T-helper 9 cell (primary cell): ENCODE measurements around the gene SATB2.

ENCODE experiments used
- DNase-seq: peaks from one replicate; pipeline ENCODE4 v3.0.0-alpha.2; 2020
- total RNA-seq, 2 donors: gene quantifications; one replicate each; lab custom pipeline; 2026; lab: John Stamatoyannopoulos, UW

The SATB2 gene
- 0 reads per million in 2 donors for total RNA-seq

DNA sequence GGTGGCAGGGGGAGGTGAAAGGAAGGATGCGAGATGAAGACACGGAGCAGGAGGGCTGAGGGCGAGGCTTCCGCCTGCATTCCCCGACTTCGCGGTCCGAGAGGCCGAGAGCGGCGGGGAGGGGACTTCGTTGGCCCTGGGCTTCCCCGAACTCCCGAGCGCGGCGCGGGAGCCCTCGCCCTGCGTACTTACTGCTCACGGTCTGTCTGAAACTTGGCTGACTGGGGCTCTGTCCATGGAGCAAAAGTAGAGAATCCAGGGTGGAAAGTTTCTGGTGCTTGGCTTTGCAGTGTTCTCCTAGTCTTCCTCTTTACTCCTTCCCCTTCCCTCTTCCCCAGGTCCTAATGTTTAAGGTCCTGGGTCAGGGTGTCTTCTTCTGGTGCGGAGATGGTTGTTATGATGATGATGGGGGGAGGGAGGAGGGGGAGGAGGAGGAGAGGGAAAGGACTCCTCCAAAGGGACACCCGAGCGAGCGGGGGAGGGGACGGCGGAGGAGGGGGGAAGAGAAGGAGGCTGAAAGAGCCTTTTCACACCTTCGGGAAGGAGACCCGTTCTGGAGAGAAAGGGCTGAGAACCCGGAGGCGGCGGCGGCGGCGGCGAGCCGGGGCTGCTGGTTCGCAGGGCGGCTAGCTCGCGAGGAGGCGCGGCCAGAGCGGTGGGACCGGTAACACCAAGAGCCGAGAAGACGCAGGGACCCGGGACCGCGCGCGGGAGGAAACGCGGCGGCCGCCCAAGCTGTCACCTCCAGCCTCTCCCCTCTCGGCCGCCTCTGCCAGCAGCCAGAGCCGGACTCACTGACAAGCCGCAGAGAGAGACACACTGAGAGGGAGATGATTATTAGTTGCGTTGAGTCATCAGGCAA is at the start of gene SATB2:
Gene SATB2 (minus strand): TSS at position 793 of the 862 bp plus-strand sequence. CDS start 1,902 bp downstream, outside the sequence.
- no peak for DNase-seq

DNA sequence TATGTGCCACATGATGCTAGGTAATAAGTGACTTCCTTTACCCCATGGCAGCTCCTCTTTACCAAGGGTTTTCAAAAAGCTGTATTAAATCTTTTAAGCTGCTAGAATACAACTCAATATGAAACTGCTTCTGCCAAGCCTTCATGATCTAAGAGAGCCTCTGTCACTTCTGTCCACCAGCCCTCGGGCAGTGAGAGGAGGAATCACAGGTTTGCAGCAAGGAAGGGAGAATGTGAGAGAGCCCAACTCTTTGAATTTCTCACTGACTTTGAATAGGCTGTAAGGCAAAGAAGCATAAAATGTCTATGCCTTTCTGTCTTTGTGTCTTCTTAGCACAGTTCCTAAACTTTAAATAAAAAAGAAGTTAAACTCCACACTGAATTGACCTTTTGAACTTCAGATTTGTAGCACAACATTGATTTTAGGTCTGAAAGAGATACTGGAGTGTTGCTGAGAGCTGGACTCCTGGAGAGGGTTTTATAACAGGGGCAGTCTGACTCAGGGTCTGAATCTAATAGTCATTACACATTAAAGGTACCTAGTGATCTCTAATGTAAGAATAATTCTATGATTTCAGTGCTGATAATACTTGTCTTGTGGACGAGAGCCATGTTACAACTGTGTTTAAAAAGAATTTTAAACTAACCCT is 48.1 kb upstream of the SATB2 start:
- no peak for DNase-seq

DNA sequence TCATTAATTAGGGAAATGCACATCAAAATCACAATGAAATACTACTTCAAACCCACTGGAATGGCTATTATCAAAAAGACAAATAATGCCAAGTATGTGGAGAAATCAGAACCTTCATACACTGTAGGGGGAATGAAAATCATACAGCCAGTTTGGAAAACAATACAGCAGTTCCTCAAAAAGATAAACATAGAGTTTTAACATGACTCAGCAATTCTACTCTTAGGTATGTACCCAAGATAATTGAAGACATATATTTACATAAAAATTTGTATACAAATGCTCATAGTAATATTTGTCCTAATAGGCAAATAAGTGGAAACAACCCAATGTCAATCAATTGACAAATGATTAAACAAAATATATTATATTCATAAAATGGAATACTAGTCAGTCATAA is 45.4 kb upstream of the SATB2 start:
- no peak for DNase-seq

DNA sequence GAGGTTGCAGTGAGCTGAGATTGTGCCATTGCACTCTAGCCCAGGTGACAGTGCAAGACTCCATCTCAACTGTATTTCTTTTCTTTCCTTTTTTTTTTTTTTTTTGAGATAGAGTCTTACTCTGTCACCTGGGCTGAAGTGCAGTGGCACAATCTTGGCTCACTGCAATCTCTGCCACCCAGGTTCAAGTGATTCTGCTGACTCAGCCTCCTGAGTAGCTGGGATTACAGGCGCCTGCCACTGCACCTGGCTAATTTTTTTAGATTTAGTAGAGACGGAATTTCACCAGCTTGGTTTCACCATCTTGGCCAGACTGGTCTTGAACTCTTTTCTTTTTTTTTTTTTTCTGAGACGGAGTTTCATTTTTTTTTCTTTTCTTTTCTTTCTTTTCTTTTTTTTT is 41.3 kb upstream of the SATB2 start:
- no peak for DNase-seq

DNA sequence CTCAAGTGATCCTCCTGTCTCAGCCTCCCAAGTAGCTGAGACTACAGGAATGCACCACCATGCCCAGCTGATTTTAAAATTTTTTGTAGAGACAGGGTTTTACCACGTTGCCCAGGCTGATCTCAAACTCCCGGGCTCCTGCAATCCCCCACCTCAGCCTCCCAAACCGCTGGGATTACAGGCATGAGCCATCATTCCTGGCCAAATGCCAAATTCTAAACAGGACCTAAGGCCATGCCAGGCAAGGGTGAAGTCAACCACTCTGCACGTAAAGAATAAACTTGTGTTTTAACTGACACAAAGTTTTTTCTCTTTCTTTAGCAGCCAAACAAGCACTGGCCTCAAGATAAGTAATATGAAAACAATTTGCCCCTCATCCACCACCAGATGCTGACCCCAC is 37.4 kb upstream of the SATB2 start:
- no peak for DNase-seq

DNA sequence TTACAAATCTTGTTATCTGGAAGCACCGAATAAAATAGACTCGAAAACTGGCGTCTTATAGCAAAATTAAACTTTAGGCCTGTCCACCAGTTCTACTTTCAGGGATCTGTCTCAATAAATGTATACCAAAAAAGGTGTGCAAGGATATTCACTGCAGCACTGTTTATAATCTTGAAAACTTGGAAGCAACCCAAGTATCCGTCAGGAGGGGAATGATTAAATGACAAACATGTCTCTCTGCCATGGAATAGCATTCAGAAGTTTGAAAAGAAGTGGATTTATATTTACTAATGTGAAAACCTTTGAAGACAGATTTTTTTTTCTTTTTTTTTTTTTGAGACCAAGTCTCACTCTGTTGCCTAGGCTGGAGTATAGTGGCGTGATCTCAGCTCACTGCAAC is 32.3 kb upstream of the SATB2 start:
- DNase-seq = no peak

DNA sequence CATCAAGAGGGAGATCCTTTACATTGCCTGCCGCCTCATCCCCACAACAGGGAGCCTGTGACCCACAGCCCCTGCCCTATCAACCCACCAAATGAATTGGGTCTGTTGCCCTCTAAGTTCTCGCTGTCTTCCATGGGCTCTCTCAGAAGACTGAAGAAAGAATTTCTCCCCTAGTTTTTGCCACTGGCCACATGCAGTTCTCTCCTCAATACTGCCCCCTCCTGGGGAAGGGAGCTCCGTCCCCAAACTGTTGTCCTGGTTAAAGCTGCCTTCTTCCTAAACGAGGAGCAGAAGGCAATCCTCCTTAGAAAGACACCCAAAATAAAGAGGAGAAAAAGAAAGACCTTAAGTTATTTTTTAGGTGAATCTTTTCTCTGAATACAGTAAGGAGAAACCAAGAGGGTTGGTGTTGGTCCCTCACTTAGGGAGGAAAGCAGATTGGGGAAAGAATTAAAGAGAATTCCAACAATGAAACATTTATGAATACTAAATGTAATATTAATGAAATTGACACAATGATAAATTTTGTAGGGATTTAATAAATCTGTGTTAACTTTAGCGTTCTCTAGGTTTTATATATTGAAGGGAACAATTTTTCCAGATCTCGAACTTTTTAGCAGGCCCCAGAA is 31.1 kb upstream of the SATB2 start:
- DNase-seq = peak; percentile 31

DNA sequence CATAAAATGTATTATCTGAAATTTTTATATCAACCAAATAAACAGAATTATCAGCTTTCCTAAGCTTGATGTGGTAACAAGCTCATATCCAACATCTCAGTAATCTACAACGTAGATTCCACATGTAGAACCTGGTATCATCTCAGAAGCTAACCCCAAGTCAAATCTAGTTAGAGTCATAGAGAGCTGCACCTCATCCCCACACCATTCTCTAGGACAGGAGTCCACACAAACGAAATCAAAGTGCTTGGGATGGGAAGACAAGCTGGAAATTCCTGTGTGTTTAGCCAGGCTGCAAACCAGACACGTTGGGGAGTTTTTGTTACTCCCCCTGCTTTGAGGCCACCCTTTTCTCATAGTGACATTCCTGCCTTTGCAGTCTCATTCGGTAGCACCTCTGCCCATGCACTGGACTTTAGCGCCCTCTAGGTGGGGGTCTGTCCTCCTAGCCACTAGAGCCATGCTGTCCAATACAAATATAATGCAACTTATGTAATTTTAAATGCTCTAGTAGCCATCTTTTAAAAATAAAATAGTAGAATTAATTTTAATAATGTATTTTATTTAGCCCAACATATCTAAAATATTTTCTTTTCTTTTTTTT is 28.1 kb upstream of the SATB2 start:
- no peak for DNase-seq

DNA sequence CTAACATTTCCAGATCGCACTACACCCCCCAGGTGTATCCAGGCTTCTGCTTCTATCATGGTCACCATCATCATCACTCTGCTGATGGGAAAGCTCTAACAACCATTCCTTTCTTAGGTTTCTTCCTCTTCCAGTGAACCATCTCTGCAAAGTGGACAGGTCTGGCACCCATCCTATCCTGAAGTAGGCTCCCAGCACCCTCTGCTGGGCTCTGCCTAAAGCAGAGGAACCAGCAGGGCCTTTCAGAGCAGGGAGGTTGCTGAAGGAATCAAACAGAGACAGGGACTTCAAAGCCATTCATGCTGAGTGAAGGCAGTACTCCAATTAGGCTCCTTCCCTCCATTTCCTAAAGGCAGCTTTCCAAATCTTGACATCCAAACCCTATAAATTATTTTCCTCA is 27.2 kb upstream of the SATB2 start:
- DNase-seq = no peak

DNA sequence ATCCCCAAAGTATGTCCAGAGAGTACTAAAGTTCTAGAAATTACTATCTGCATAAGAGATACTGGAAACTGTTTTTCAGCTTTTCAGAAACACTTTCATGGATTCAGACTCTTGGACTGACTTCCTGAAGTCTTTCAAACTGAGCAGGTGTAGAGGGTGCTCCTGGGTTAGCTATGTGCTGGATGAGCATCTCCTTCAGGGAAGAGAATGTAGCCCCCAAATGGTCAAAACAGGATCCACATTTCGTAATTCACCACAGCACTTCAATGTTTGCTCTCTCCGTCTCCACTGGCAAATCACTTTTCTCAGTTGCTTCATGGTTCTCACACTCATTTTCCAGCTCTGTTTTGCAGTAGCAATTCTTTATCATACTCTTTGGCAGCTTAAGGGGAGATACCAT is 23.2 kb upstream of the SATB2 start:
- DNase-seq = no peak

DNA sequence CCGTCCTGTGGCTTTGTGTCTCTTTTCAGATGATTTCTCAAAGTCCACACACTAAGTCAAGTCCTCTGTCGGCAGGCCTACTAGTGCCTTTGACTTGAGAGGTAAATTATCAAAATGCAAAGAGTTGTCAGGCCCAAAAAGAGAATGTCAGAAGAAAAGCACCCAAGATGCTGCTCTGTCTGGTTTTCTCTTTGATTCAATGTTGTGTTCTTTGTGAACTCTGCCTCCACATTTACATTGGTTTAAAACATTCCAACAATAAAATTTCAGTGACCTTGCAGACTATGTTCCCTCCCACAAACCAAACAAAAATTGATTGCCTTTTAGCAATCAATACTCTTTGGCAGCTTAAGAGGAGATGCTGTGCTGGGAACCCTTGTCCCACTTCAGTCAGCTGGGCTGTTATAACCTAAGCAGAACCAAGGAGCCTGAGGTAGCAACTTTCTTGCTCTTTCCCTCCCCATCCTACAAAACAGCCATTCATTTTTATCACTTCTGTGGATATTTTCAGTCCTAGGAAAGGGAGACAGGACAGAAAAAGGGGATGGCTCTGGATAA is 19.6 kb upstream of the SATB2 start:
- no peak for DNase-seq

DNA sequence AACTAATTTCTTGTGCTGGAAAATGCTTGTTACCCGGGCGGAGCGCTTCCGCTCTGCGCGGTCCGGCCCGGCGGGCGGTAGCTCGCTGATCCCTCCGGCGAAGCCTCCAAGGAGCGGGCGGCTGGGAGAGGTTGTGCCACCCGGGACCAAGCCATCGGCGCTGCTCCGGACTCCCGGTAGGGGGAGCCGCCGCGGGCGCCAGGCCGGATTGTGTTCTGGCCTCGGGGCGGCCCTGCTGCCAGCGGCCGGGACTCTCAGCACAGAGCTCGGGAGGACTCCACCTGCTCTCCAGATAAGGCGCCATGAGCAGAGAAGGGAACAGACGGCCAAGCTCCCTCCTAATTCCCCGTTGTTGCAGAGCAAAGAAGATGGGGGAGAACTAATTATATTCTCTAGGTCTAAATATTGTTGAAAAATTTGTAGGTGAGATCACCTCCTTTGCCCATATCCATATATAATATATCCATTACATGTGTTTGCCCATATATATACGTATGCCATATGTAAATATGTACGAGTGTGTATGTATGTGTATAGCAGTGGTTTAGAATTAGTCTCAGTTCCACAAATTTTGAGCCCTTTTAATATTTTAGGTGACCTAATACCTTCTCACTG is 13.8 kb upstream of the SATB2 start:
- DNase-seq = no peak

DNA sequence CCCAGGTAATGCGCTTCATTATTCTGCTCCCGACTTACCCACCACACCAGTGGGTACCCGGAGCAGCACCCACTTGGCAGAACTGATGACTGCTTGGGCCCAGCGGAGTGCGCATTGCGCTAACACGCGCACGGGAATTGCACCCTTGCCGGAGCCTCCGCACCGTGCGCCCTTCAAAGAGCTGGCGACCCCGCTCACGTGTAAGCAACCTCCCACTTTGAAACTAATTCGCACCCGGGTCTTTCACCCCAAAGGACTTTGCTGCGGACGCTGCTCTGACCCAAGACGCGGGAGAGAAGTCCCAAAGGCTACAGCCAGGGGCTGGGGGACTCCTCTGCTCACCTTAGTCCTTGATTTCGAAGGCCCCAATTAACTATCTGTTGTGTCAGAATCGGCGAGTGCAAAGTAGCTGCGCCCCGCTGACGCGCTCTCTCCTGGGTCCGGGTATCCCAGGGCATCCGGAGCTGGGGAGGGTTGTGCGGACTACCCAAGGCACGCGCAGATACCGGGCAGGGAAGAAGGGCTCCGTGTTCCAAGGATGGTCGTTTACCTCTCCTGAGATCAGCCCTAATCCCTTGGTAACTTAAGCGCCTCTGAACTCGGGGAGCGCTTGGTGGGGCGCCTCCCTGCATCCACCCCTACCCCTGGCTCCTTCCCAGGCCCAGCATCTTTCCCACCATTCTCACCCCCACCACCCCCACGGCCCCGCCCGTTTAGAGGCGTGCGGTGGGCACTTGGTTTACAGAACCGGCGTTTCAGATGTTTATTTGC is 13.1 kb upstream of the SATB2 start:
- DNase-seq = no peak

DNA sequence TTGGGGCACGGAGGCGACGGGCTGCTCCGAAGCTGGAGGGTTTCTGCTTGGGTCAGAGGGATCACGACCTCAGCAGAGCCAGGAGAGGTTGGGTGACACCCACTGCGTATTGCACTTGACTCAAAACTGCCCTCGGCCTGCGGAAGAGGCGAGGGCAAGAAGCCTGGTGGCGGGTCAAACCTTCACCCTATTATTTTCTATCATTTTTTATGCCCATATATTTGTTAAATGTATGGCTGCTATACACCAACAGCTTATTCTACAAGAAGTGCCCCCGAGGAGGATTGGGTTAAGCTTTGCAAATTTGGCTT is 12.6 kb upstream of the SATB2 start:
- no peak for DNase-seq

DNA sequence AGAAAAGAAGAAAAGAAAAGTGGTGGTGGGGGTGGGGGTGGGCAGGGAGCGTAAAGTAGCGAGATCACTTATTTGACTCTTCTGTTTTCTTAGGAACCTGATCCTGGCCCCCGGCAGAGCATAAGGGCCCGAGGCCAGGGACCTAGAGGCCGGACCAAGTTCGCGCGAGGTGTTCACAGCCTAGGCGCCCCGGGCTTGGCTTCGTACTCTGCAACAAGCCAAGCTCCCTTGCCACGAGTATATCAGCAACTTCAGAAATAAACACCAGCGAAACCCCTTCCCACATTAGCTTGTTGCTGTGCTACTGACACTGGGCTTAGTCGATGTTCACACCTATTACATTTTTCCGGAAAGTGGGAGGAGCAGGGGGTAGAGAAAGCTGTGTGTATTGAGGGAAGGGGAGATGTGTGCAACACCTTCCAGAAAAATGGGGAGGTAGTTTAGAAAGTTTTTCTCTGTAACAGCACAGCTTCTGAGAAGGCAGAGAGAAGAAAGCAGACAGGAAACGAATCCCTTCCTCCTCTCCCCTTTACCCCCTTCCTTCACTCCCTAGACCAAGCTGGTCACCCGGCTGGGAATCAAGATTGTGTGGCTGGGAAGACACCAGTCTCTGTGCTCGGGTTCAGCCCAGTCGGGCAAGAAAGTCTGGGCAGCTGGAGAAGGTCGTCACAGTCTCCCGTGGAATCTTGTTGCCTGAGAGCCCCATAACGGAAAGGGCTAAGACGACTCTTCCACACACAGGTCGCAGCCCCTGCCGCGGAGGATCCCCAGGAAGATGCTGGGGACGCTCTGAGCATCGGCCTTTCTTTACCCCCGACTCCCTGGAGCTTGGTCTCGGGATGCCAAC is 12.0 kb upstream of the SATB2 start:
- DNase-seq = no peak

DNA sequence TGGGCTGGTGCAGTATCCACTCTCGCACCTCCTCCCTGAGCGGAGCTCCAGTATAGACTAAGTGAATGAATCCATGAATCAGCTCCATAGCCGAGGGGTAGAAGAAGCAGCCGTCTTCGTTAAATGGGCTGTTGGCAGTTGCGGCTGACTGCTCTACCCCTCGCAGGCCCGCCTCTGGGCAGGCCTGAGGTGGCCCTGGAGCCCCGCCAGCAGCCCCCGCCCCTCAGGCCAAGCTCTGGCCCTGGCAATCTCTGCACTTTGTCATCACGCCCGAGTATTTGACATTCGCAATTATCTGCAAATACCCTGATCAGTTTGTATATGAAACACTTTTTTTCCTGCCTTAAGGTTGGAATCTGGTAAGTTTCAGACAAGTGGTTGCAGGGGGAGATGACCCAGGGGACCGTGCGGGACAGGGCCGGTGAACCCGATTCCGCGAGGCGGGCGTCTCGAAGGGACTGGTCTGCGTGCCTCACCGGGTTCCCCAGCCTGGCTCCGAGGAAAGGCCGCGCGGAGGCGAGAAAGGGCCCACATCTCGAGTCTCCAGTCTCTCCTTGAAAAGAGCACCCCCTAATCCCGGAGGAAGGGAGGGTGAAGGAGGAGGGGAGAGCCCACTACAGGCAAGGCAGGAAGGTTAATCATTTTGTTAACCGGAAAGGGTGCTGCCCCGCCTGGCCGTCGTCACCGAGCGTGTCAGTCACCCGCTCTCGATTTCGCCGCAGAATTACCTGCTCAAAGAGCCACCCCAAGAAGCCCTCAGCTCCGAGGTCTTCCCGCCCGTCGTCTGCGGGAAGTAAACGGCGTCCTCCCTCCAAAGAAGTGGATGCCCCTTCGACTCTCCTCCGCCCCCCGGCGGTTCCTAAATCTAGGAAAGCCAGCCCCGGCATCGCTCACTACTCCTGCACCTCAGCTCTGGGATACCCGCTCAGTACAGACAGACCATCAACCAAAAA is 11.1 kb upstream of the SATB2 start:
- DNase-seq = no peak

DNA sequence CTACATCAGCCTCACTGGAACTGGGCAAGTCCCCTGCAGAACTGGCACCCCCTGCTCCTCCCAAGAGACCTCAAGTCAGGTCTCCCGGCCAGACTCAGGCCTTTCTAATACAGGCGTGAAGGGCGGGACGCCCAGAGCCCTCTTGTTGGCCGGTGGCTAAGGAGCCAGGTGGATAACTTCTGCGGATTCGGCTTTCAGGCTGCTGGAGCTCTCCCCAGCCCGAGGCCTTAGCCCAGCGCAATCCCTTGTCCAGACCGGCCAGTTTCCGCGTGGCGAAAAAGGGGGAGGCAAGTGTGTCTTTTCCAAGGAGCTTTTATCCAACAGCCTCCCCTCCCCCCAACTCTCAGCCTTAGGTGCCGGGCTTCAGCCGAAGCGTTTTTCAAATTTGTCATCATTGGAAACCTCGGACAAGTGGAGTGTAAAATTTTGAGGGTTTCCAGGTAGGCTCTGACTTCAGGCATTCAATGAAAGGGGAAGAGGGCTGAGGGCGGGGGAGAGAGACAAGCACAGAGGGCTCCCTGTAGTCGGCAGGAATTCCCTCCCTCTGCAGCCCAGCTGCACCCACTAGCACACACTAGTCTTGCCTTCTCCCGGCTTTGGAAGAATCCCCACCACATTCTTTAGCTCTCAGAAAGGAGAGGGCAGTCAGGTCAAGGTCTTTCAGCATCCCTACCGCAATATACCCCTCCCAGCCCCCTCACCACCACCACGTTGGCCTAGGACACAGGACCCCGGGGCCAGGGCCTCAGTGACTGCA is 9.5 kb upstream of the SATB2 start:
- DNase-seq = no peak

DNA sequence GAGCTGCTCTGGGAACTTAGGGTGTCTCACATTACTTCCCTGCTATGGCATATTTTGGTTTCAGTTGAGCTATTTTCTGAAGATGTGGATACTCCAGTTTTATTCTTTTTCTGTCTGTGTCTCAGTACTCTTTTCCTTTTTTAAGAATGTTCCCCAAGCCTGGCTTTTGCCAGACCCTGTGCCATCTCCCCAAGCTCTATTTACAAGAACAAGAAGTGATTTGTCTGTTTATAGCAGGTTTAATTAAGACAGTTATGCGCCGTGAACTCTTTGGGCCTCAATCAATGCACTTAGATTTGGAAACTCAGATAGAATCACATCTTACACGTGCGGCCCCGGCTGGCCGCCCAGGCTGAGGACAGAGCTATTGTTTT is 8.9 kb upstream of the SATB2 start:
- no peak for DNase-seq
